IMR-90 (cell line): ENCODE measurements around the gene CHPF2. TPM values are rescaled to one million over a fixed set of nuclear protein-coding genes. Genes with fewer than 3 reads are reported as not detected.

ENCODE experiments used
- ATAC-seq: fragments of 200-7000 bp; cut with Tn5 transposase; 2 replicates; pipeline ENCODE4 v1.9.1; 2020; ENCODE audit warnings: low read depth, mild to moderate bottlenecking, moderate library complexity
- BruUV-seq: library from RNA; stranded (reverse); fragments of 400-500 nt; replicated peaks from 2 replicates; lab custom pipeline; 2021; lab: Mats Ljungman, UMichigan
- CTCF ChIA-PET: fragments of 300-600 bp; formaldehyde crosslinking; extraction: SDS; loops from one replicate; lab custom pipeline; 2021; ENCODE audit warnings: antibody characterized with exemption; lab: Yijun Ruan, JAX
- POLR2A ChIA-PET: fragments of 300-600 bp; sonication (Branson Sonifier 250); formaldehyde crosslinking; loops from one replicate; lab custom pipeline; 2022; ENCODE audit warnings: antibody characterized with exemption; ENCODE audit not compliant: unreplicated experiment; lab: Charles Lee
- DNase-seq: peaks from one replicate; pipeline ENCODE4 v3.0.0; 2013
- H2AFZ ChIP-seq: replicated peaks from 2 replicates; pipeline ENCODE3; 2013; ENCODE audit warnings: low read length, mild to moderate bottlenecking; ENCODE audit not compliant: poor library complexity
- H2AK5ac ChIP-seq: 2 replicates; pipeline ENCODE4 v1.6.1; 2013; ENCODE audit warnings: low read depth, low read length, inconsistent platforms
- H2AK9ac ChIP-seq: replicated peaks from 2 replicates; pipeline ENCODE3; 2013; ENCODE audit warnings: mild to moderate bottlenecking, low read depth, low read length, moderate library complexity; ENCODE audit not compliant: poor library complexity
- H2BK120ac ChIP-seq: 2 replicates; pipeline ENCODE4 v1.6.1; 2013; ENCODE audit warnings: low read depth, low read length, inconsistent platforms
- H2BK15ac ChIP-seq: 3 replicates; pipeline ENCODE4 v1.6.1; 2013; ENCODE audit warnings: low read depth, low read length, inconsistent platforms
- H2BK20ac ChIP-seq: 2 replicates; pipeline ENCODE4 v1.6.1; 2013; ENCODE audit warnings: low read depth, mild to moderate bottlenecking, inconsistent platforms, low read length, moderate library complexity
- H2BK5ac ChIP-seq: 2 replicates; pipeline ENCODE4 v1.6.1; 2013; ENCODE audit warnings: mild to moderate bottlenecking, low read depth, low read length, inconsistent platforms; ENCODE audit not compliant: poor library complexity, severe bottlenecking
- H3K14ac ChIP-seq: replicated peaks from 2 replicates; pipeline ENCODE4 v1.6.1; 2013; ENCODE audit warnings: low read depth, low read length, inconsistent platforms
- H3K18ac ChIP-seq: 2 replicates; pipeline ENCODE4 v1.6.1; 2013; ENCODE audit warnings: low read depth, low read length, control low read depth
- H3K23ac ChIP-seq: 2 replicates; pipeline ENCODE4 v1.6.1; 2013; ENCODE audit warnings: low read depth, low read length, inconsistent platforms
- H3K27ac ChIP-seq: 2 replicates; pipeline ENCODE4 v1.5.1; 2013; ENCODE audit warnings: mild to moderate bottlenecking, control low read depth, low read length; ENCODE audit not compliant: insufficient read depth
- H3K27me3 ChIP-seq: 2 replicates; pipeline ENCODE4 v1.6.1; 2013; ENCODE audit warnings: low read length; ENCODE audit not compliant: control insufficient read depth, insufficient read depth
- H3K36me3 ChIP-seq: 2 replicates; pipeline ENCODE4 v1.6.1; 2013; ENCODE audit warnings: low read length, mixed read lengths; ENCODE audit not compliant: control insufficient read depth, insufficient read depth
- H3K4ac ChIP-seq: 2 replicates; pipeline ENCODE4 v1.6.1; 2013; ENCODE audit warnings: low read depth, low read length, inconsistent platforms
- H3K4me1 ChIP-seq: 2 replicates; pipeline ENCODE4 v1.6.1; 2013; ENCODE audit warnings: low read length, mixed read lengths; ENCODE audit not compliant: control insufficient read depth, insufficient read depth
- H3K4me2 ChIP-seq: 2 replicates; pipeline ENCODE4 v1.6.1; 2013; ENCODE audit warnings: low read depth, mild to moderate bottlenecking, control low read depth, low read length, moderate library complexity
- H3K4me3 ChIP-seq: 2 replicates; pipeline ENCODE4 v1.5.1; 2013; ENCODE audit warnings: low read depth, mild to moderate bottlenecking, control low read depth, low read length, moderate library complexity; ENCODE audit not compliant: insufficient read depth
- H3K56ac ChIP-seq: 2 replicates; pipeline ENCODE4 v1.6.1; 2013; ENCODE audit warnings: low read length, inconsistent platforms; ENCODE audit not compliant: insufficient read depth; ENCODE audit errors: extremely low read depth
- H3K79me1 ChIP-seq, 2 experiments: 2 replicates each; pipeline ENCODE4 v1.6.1; 2013; ENCODE audit warnings: low read length in 2 of 2, inconsistent platforms in 1 of 2, low read depth in 1 of 2
- H3K9ac ChIP-seq: 2 replicates; pipeline ENCODE4 v1.6.1; 2013; ENCODE audit warnings: low read depth, low read length, control low read depth
- H3K9me1 ChIP-seq: 2 replicates; pipeline ENCODE4 v1.6.1; 2013; ENCODE audit warnings: low read length, inconsistent platforms; ENCODE audit not compliant: insufficient read depth
- H3K9me3 ChIP-seq: 2 replicates; pipeline ENCODE4 v1.6.1; 2013; ENCODE audit warnings: low read length; ENCODE audit not compliant: control insufficient read depth, insufficient read depth
- H4K20me1 ChIP-seq: 2 replicates; pipeline ENCODE4 v1.6.1; 2013; ENCODE audit warnings: low read length, inconsistent platforms; ENCODE audit not compliant: insufficient read depth
- H4K5ac ChIP-seq: 2 replicates; pipeline ENCODE4 v1.6.1; 2013; ENCODE audit warnings: mild to moderate bottlenecking, low read depth, low read length, control low read depth
- H4K8ac ChIP-seq, 2 experiments: 2 replicates each; pipeline ENCODE4 v1.6.1; 2013; ENCODE audit warnings: low read depth in 2 of 2, low read length in 2 of 2, control low read depth in 1 of 2, inconsistent platforms in 1 of 2
- H4K91ac ChIP-seq: 2 replicates; pipeline ENCODE4 v1.6.1; 2013; ENCODE audit warnings: low read depth, low read length, inconsistent platforms; ENCODE audit not compliant: insufficient read depth
- BHLHE40 ChIP-seq: fragments of 150-350 bp; IDR thresholded peaks from 2 replicates; pipeline ENCODE4 v1.6.1; 2016; ENCODE audit warnings: mild to moderate bottlenecking, low read depth, low read length
- CEBPB ChIP-seq: IDR thresholded peaks from 2 replicates; pipeline ENCODE4 v1.6.1; 2012; ENCODE audit warnings: low read depth, low read length, improper control_type of control experiment
- CHD1 ChIP-seq: IDR thresholded peaks from 2 replicates; pipeline ENCODE4 v1.6.1; 2012; ENCODE audit warnings: low read depth, low read length, improper control_type of control experiment
- FOS ChIP-seq: fragments of 150-350 bp; IDR thresholded peaks from 2 replicates; pipeline ENCODE4 v1.6.1; 2016; ENCODE audit warnings: low read depth, low read length
- MAFK ChIP-seq: IDR thresholded peaks from 2 replicates; pipeline ENCODE4 v1.6.1; 2012; ENCODE audit warnings: low read depth, low read length, improper control_type of control experiment
- MAZ ChIP-seq: IDR thresholded peaks from 2 replicates; pipeline ENCODE4 v1.6.1; 2012; ENCODE audit warnings: low read depth, mild to moderate bottlenecking, low read length, improper control_type of control experiment, moderate library complexity, borderline replicate concordance
- POLR2A ChIP-seq: IDR thresholded peaks from 2 replicates; pipeline ENCODE4 v1.6.1; 2012; ENCODE audit warnings: mild to moderate bottlenecking, low read depth, low read length
- RAD21 ChIP-seq: IDR thresholded peaks from 2 replicates; pipeline ENCODE4 v1.6.1; 2012; ENCODE audit warnings: low read length, improper control_type of control experiment
- RCOR1 ChIP-seq: IDR thresholded peaks from 2 replicates; pipeline ENCODE4 v1.6.1; 2012; ENCODE audit warnings: mild to moderate bottlenecking, low read length, improper control_type of control experiment; ENCODE audit not compliant: insufficient replicate concordance
- RFX5 ChIP-seq: IDR thresholded peaks from 2 replicates; pipeline ENCODE4 v1.8.0; 2012; ENCODE audit warnings: low read depth, mild to moderate bottlenecking, low read length, moderate library complexity
- SMC3 ChIP-seq: fragments of 150-350 bp; IDR thresholded peaks from 2 replicates; pipeline ENCODE4 v1.6.1; 2016; ENCODE audit warnings: low read depth, mild to moderate bottlenecking, antibody characterized with exemption, low read length, moderate library complexity
- WGBS, 2 experiments: methylation state at CpG; one replicate each; pipeline versions ENCODE4 v1.1.5 to v1.1.7; 2013; ENCODE audit warnings: missing lambda C conversion rate in 2 of 2; ENCODE audit not compliant: insufficient read length in 1 of 2; ENCODE audit errors: extremely low coverage in 2 of 2; 5-methylcytosine and 5-hydroxymethylcytosine counted together
- dilution Hi-C: fragments of 300-500 bp; cut with HindIII; formaldehyde crosslinking; loops from one replicate; pipeline ENCODE4 v1.14.3; 2018; ENCODE audit warnings: low sequenced_read_pairs; ENCODE audit not compliant: unreplicated experiment
- in situ Hi-C: fragments of 300-500 bp; cut with MboI; formaldehyde crosslinking; loops from 3 replicates; pipeline ENCODE4 v1.14.3; 2019; ENCODE audit warnings: low sequenced_read_pairs, inconsistent platforms, mixed read lengths
- intact Hi-C: fragments of 100-400 bp; cut with micrococcal nuclease; formaldehyde crosslinking; loops from 2 replicates; pipeline ENCODE4 v1.10.0; 2022
- polyA plus RNA-seq, 3 experiments: library from polyadenylated mRNA; depleted of rRNA; stranded (reverse); fragments of >200 nt; gene quantifications; 2 replicates each; pipeline ENCODE4 v1.2.3, GENCODE V29; 2012; ENCODE audit warnings: low replicate concordance in 1 of 3
- total RNA-seq: library from RNA; depleted of rRNA; stranded (reverse); fragments of >200 nt; gene quantifications from 2 replicates; pipeline ENCODE4 v1.2.3, GENCODE V29; 2012
- TF ChIP-seq, protein P1 (sequence below): conservative IDR thresholded peaks from 2 replicates; pipeline ENCODE4 v1.5.1; 2012; ENCODE audit warnings: mild to moderate bottlenecking, low read depth, low read length, improper control_type of control experiment

The CHPF2 gene
- total and polyA plus RNA-seq, 2 of the 4 experiments (the other 2 are of a cell fraction), result 26.2 to 77.0 TPM

GRCh38 chr7:151257990-151258389 lies 25.7 kb downstream of the CHPF2 start:
- Histone ChIP-seq H2BK15ac (no peak overlapping the region), H3K18ac (no peak overlapping the region), H3K23ac (no peak overlapping the region), H3K14ac (no peak overlapping the region), H3K9ac (no peak overlapping the region), H4K8ac (no peak overlapping the region), H3K36me3 (no peaks in the 10 kb centered on the region), H3K56ac (no peak overlapping the region), H2BK20ac (no peak overlapping the region), H3K9me3 (no peaks in the 10 kb centered on the region), H3K27me3 (peaks cover 39% of the 10 kb centered on the region), H4K20me1 (no peaks in the 10 kb centered on the region), H3K4me1 (peaks cover 3% of the 10 kb centered on the region; the same call in 1 of the 2 replicates), H3K4me2 (no peak overlapping the region), H3K4ac (no peak overlapping the region), H2BK120ac (no peak overlapping the region), H3K27ac (no peak overlapping the region), H4K91ac (no peak overlapping the region), H2AK5ac (no peak overlapping the region), H3K4me3 (no peak overlapping the region), H2AFZ (no peak overlapping the region), H2BK5ac (no peak overlapping the region), H3K9me1 (no peaks in the 10 kb centered on the region), H2AK9ac (no peak overlapping the region), H4K5ac (no peak overlapping the region), H3K79me1 (0 out of 4 replicates have a peak, but pooled peaks cover 0 to 2% of the 10 kb centered on the region in 2 experiments)
- POLR2A ChIA-PET, result no interaction called here
- WGBS, 2 experiments, result 100% methylated on average over 3 of the region's 7 CpGs; no CpG with 5 or more reads in 1 of the 2 experiments
- CTCF ChIA-PET, result no interaction called here
- ATAC-seq, result no peak
- TF ChIP-seq CHD1 (no peak), MAZ (no peak), SMC3 (no peak), POLR2A (no peak), RCOR1 (no peak), RAD21 (no peak), CEBPB (no peak), MAFK (no peak), FOS (no peak), BHLHE40 (no peak), RFX5 (no peak)
- TF ChIP-seq, protein P1, sequence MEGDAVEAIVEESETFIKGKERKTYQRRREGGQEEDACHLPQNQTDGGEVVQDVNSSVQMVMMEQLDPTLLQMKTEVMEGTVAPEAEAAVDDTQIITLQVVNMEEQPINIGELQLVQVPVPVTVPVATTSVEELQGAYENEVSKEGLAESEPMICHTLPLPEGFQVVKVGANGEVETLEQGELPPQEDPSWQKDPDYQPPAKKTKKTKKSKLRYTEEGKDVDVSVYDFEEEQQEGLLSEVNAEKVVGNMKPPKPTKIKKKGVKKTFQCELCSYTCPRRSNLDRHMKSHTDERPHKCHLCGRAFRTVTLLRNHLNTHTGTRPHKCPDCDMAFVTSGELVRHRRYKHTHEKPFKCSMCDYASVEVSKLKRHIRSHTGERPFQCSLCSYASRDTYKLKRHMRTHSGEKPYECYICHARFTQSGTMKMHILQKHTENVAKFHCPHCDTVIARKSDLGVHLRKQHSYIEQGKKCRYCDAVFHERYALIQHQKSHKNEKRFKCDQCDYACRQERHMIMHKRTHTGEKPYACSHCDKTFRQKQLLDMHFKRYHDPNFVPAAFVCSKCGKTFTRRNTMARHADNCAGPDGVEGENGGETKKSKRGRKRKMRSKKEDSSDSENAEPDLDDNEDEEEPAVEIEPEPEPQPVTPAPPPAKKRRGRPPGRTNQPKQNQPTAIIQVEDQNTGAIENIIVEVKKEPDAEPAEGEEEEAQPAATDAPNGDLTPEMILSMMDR, result no peak
- no peak for DNase-seq
- in situ Hi-C loops, result no loop called here
- intact Hi-C loops, result no loop called here
- dilution Hi-C loops, result no loop called here
- BruUV-seq, result no TSS peak
